ENCODE measurements around the gene ATAD1.

ATAD1 gene

DNA sequence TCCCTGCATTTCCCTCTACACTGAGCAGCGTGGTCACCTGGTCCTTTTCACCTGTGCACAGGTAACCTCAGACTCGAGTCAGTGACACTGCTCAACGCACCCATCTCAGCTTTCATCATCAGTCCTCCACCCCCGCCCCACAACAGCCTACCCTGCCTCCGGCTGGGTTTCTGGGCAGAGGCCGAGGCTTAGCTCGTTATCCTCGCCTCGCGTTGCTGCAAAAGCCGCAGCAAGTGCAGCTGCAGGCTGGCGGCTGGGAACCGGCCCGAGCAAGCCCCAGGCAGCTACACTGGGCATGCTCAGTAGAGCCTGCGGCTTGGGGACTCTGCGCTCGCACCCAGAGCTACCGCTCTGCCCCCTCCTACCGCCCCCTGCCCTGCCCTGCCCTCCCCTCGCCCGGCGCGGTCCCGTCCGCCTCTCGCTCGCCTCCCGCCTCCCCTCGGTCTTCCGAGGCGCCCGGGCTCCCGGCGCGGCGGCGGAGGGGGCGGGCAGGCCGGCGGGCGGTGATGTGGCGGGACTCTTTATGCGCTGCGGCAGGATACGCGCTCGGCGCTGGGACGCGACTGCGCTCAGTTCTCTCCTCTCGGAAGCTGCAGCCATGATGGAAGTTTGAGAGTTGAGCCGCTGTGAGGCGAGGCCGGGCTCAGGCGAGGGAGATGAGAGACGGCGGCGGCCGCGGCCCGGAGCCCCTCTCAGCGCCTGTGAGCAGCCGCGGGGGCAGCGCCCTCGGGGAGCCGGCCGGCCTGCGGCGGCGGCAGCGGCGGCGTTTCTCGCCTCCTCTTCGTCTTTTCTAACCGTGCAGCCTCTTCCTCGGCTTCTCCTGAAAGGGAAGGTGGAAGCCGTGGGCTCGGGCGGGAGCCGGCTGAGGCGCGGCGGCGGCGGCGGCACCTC, 45.3 kb upstream of the ATAD1 start, which contains the start of the genes KLLN and PTEN:
TSS of gene KLLN (minus strand) at position 481 of the 891 bp plus-strand sequence. CDS start 1,046 bp downstream, outside the sequence.
TSS of gene PTEN (plus strand) at position 573 of the 891 bp plus-strand sequence. CDS start 845 bp downstream, outside the sequence.
- TF ChIP-seq CTCF (conservative IDR thresholded peaks at IDR 0.05; ENCODE audit: low read length) = no peak
- peak; percentile 95 for DNase-seq (ENCODE audit: low read depth)
- peak within 1 kb of the TSS; percentile 97 for H3K4me3 ChIP-seq (ENCODE audit: low read length)

GRCh38 chr10:87862679-87863052, 44.6 kb upstream of the ATAD1 start:
- no peak for DNase-seq (ENCODE audit: low read depth)
- H3K4me3 ChIP-seq (ENCODE audit: low read length) = peak overlapping the region; percentile 97
- TF ChIP-seq CTCF (conservative IDR thresholded peaks at IDR 0.05; ENCODE audit: low read length) = no peak

DNA sequence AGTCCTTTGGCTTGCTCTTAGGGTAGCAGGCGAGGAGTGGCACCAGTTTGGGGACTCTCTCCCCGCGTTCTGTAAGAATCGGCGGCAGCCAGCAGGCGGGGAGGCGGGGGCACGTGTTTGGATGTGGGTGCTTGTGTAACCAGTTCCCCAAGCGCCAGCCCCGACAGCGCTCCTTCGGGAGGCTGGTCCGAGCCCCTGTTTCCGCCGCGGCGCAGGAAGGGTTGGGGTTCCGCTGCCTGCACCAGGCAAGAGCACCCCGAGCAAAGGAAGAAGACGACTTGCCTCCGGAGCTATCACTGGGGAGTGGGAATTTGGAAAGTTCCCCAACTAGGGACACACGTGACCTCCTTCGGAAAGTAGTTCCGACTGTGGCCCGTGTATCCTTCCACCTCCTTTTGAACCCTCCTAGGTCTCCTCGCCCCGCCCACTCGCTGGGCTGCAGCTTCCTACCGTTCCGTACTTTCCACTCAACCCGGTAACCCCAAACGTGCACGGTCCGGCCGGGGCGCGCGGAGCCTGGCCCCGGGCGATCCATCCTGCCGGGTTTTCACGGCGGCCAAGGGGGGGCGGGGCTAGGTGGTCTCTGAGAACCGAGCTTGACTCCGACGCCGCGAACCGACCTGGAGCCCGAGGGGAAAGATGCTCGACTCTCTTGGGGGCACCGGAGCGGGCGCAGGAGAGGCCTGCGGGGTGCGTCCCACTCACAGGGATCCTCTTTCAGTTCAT, 44.1 kb upstream of the ATAD1 start:
- DNase-seq (ENCODE audit: low read depth) = peak; percentile 99
- TF ChIP-seq CTCF (conservative IDR thresholded peaks at IDR 0.05; ENCODE audit: low read length) = no peak; the same call in 1 of the 2 replicates
- peak overlapping the region; percentile 97 for H3K4me3 ChIP-seq (ENCODE audit: low read length)

GRCh38 chr10:87861566-87861952, 43.5 kb upstream of the ATAD1 start:
- H3K4me3 ChIP-seq (ENCODE audit: low read length) = peak overlapping the region; percentile 97
- TF ChIP-seq CTCF (conservative IDR thresholded peaks at IDR 0.05; ENCODE audit: low read length) = peak; percentile 21; the same call in 1 of the 2 replicates
- peak; percentile 80 for DNase-seq (ENCODE audit: low read depth)

GRCh38 chr10:87860816-87861403, 42.9 kb upstream of the ATAD1 start:
- no peak for DNase-seq (ENCODE audit: low read depth)

More at GRCh38 chr10:87860816-87861403, 42.9 kb upstream of the ATAD1 start:
- no peak overlapping the region for H3K4me3 ChIP-seq (ENCODE audit: low read length)
- no peak for TF ChIP-seq CTCF (conservative IDR thresholded peaks at IDR 0.05; ENCODE audit: low read length)
